GM19438 (cell line): Measurements from ENCODE around the gene NRM.
A peak's percentile ranks its signal among the peaks of the same experiment; 100 is the strongest.
"Not testable (repeated sequence)": the region's sequence is repeated elsewhere in the genome, so short reads cannot be mapped to it uniquely, and the experiment has no call there.

Experiments used
- ATAC-seq: cut with Tn5 transposase; IDR thresholded peaks from one replicate; pipeline ENCODE4 v1.9.1; 2021; ENCODE audit warnings: low read depth; ENCODE audit not compliant: unreplicated experiment

The NRM gene, protein sequence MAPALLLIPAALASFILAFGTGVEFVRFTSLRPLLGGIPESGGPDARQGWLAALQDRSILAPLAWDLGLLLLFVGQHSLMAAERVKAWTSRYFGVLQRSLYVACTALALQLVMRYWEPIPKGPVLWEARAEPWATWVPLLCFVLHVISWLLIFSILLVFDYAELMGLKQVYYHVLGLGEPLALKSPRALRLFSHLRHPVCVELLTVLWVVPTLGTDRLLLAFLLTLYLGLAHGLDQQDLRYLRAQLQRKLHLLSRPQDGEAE

DNA sequence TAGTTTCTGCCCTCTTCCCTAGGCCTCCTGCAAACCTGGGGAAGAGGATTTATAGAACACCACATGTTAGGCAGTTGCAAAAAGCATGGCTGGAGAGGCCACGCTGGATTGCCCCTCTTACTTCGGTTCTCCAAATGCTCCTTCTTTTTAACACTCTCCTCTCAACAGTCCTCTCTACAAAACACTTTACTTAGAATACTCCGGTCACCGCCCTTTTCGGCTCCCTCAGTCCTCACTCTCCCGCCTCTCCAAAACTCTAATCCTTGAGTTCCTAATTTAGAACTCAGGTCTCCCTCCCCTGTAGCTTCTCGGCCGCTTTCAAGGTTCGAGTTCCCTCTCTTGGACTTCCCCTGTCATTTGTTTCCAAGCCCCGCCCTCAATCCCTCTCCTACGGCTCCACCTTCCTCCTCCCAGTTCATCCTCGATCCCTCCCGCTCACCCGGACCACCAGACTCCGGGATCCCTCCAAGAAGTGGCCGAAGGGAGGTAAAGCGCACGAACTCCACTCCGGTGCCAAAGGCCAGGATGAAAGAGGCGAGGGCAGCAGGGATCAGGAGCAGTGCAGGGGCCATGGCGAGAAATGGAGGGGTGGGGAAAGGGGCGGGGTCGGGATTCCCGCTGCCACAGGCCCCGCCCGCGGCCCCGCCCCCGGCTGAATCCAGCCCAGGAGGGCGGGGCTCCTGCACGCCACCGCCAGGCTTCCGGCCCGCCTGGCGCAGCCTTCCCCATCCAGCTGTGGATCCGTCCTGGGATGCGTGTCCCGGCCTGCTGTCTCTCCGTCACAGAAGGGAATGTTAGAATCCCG is at the start of gene NRM:
Gene NRM, minus strand, starts transcription at position 582 of the 805 bp plus-strand sequence. Its CDS starts 10 bp downstream, at position 572.
- peak; percentile 25 for ATAC-seq

DNA sequence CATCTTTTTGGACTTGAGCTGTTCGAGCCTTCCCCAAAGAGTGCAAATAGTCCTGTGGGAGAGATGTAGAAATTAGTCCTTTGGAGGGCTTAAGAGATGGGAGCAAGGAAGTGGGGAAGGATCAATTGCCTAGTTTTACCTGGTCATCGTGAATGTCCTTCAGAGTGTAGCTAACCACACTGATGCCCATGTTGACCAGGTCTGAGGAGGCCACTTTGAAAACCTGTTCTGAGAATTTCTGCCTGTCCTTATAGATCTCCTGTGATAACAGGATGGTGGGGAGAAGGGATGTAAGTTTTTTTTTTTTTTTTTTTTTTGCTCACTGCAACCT is 49.7 kb upstream of the NRM start:
- no peak for ATAC-seq

DNA sequence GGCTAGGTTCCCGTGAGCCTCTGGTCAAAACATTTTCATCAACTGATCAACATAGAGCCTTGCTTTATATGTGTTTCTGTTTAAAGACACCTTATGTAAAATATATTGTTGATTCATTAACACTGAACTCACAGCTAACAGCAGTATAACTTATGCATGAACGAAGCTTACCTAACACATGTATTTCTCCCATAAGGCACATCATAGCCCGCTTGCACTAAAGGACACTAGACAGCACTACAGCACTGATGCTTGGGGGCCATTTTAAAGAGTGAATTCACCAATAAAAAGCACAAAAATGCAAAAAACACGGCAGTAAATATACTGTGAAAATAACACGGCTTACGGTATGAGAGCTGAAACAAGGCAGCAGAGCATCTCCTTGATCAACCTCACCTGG is 47.7 kb upstream of the NRM start:
- no peak for ATAC-seq

DNA sequence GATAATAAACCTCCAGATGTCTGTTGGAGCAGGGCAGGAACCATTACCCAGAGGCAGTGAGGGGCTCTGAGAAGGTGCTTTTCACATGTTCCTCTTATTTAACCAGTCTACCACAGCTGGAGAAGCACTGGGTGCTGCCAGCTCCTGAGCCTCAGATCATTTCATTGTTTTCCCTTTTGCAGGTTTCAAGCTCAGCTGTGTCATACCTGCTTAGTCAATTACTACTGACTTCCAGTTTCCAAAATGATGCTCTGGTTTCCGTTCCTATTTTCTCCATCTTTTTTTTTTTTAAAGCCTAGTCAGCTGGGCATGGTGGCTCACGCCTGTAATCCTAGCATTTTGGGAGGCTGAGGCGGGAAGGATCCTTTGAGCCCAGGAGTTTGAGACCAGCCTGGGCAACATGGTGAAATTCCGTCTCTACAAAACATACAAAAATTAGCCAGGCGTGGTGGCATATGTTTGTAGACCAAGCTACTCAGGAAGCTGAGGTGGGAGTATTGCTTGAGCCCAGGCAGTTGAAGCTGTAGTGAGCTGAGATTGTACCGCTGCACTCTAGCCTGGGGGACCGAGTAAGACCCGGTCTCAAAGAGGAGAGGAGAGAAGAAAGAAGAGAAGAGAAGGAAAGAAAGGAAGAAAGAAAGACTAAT is 45.0 kb upstream of the NRM start:
- ATAC-seq, result peak; percentile 40

DNA sequence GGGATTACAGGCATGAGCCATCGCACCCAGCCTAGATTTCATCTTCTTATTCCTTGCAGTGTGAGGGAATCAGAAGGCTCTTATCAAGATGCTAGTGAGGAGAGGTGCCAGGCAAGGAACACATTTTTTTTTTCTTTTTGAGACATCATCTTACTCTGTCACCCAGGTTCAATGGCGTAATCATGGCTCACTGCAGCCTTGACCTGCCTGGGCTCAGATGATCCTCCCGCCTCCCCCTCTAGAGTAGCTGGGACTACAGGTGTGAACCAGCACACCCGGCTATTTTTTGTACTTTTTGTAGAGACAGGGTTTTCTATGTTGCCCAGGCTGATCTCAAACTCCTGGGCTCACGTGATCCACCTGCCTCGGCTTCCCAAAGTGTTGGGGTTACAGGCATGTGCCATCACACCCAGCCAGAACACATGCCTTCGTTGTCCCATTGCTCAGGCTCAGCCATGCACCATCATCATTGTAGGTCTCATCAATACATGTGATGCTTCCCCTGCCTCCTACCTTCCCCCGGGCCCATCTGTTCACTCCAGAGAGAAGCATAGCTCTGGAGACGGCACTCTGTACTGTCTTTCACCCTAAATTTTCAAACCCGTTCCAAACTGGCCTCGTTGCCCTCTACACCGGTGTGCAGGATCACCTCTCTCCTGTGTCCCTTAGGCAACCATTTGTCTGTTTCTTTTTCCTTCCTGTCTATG is 41.6 kb upstream of the NRM start:
- no peak for ATAC-seq

DNA sequence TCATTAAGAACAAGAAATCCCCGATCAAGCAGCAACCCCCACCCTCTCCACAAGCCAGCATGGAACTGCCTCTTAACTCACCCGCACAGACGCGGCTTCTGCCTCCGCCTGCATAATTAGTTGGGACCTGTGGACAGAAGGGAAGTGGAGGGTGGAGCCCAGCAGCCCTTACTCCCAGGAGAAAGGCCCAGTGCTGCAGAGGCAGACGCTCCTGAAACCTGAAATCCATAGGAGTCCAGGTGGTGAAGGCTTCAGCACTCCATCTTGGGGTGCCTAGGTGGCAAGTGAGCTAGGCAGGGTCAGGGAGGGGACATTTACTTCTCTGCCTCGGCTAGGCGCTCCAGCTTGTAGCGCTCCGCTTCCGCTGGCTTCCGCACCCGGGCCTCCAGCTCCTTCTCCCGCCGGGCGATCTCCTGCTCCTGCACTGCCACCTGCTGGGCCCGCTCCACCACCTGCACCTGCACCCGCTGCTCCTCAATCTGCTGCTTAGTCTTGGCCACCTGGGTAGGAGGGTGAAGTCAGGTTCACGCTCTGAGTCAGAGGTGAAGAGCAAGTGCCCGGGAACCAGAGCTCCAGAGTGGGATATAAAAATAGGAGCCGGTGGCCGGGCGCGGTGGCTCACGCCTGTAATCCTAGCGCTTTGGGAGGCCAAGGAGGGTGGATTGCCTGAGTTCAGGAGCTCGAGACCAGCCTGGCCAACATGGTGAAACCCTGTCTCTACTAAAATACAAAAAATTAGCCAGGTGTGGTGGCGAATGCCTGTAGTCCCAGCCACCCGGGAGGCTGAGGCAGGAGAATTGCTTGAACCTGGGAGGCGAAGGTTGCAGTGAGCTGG is 40.0 kb upstream of the NRM start:
- peak; percentile 76 for ATAC-seq

DNA sequence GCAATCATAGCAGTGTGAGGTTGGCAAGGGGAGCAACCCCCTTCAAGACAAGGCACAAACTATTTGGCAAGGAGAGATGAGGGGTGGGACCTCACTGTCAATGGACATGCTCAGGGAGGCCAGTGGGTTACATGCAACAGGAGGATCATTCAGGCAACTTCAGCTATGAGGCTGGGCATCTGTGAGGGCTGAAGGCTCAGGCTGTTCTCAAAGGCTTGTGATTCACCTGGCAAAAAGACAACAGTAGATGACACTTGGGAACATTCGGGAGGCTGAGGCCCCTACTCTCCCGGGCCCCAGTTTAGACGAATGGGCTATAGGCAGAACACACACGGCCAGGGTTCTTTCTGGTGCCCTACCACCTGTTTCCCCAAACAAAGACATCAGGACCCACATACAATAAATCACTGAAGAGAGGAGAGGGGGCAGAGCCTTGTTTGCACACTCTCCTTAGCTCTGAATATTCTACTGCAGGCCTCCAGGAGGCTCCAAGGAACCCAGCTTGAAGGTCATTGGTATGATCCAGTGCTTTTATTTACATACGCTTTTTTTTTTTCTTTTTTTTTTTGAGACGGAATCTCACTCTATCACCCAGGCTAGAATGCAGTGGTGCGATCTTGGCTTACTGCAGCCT is 37.3 kb upstream of the NRM start:
- ATAC-seq, result no peak

DNA sequence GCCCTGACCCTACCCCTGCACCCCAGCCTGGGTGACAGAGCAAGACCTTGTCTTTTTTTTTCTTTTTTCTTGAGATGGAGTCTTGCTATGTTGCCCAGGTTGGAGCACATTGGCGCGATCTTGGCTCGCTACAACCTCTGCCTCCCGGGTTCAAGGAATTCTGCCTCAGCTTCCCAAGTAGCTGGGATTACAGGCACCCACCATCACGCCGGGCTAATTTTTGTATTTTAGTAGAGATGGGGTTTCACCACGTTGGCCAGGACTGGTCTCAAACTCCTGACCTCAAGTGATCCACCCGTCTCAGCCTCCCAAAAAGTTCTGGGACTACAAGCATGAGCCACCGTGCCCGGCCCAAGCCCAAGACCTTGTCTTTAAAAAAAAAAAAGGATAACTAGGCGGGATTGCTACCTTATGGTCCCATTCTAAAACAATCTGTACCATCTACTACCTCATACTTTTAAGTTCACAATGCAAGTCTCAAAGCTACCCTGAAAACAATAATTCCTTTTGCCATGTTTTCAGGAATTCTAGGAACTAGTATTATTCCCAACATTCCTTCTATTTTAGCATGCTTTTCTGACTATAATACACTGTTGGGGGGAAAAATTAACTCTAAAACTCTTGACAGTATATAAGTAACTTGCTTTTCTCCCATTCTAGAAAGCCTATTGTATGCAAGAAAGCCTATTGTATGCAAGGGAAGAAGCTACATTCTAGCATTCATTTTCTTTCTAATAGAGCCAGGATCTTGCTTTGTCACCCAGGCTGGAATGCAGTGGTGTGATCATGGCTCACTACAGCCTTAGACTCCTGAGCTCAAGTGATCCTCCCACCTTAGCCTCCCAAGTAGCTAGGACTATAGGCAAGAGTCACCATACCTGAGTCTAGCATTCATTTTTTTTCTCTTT is 36.0 kb upstream of the NRM start:
- no peak for ATAC-seq

DNA sequence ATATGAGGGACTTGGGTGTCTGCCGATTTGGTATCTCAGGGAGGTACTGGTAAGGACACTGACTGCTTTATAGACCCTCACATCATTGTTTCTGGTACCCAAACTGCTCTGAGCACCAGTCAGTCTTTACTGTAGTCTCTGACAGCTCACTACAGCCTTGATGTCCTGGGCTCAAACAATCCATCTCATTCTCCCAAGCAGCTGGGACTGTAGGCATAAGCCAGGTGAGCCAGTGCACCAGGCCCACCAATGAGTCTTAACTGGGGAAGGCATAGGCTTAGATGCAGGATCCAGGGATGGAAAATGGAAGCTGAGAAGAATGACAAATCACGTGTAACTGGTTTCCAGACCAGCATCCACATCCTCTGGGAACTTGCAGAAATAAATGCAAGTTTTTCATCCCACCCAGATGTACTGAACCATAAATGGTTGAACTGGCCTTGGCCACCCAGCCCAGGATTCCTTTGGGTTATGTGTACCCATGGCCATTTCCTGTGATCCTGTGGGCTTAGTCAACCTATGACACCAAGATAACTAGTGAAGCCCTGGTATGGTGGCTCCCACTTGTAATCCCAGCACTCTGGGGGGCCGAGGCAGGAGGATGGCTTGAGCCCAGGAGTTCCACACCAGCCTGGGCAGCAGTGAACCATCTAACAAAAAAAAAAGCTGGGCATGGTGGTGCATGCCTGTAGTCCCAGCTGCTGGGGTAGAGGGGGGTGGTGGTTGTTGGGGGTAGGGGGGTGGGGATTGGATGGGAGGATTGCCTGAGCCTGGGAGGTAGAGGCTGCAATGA is 35.1 kb upstream of the NRM start:
- no peak for ATAC-seq

DNA sequence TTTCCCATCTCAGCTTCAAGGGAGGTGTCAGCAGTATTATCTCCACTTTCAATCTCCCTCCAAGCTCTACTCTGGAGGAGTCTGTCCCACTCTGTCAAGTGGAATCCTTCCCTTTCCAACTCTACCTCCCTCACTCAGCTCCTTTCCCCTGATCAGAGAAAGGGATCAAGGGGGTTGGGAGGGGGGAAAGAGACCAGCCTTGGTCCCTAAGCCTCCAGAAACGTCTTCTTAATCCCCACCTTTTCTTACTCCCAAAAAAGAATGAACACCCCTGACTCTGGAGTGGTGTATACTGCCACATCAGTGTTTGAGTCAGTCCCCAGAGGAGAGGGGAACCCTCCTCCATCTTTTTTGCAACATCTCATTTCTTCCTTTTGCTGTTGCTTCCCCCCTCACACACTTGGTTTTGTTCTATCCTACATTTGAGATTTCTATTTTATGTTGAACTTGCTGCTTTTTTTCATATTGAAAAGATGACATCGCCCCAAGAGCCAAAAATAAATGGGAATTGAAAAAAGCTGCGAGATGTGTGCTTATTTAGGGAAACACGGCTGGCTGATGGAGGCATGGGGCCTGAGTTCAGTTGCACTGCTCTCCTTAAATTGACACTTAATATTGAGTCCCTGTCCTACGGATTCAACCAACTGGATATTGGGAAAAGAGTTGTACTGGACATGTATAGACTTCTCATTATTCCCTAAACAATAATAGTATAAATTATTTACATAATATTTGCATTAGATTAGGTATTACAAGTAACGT is 34.3 kb upstream of the NRM start:
- no peak for ATAC-seq

DNA sequence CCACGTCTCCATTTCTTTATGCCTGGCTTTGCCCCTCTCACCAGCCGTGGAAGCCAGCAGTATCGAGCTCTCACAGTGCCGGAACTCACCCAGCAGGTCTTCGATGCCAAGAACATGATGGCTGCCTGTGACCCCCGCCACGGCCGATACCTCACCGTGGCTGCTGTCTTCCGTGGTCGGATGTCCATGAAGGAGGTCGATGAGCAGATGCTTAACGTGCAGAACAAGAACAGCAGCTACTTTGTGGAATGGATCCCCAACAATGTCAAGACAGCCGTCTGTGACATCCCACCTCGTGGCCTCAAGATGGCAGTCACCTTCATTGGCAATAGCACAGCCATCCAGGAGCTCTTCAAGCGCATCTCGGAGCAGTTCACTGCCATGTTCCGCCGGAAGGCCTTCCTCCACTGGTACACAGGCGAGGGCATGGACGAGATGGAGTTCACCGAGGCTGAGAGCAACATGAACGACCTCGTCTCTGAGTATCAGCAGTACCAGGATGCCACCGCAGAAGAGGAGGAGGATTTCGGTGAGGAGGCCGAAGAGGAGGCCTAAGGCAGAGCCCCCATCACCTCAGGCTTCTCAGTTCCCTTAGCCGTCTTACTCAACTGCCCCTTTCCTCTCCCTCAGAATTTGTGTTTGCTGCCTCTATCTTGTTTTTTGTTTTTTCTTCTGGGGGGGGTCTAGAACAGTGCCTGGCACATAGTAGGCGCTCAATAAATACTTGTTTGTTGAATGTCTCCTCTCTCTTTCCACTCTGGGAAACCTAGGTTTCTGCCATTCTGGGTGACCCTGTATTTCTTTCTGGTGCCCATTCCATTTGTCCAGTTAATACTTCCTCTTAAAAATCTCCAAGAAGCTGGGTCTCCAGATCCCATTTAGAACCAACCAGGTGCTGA is 33.3 kb upstream of the NRM start:
- not testable (repeated sequence) for ATAC-seq

DNA sequence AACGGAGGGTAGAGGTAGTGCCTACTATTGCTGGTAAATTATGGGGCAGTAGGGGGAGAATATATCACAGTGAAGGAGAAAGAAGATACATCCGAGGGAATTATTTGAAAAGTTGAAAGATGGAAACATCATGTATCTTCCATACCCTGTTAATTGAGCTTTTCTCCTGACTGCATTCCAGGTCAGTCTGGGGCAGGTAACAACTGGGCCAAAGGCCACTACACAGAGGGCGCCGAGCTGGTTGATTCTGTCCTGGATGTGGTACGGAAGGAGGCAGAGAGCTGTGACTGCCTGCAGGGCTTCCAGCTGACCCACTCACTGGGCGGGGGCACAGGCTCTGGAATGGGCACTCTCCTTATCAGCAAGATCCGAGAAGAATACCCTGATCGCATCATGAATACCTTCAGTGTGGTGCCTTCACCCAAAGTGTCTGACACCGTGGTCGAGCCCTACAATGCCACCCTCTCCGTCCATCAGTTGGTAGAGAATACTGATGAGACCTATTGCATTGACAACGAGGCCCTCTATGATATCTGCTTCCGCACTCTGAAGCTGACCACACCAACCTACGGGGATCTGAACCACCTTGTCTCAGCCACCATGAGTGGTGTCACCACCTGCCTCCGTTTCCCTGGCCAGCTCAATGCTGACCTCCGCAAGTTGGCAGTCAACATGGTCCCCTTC is 32.5 kb upstream of the NRM start:
- ATAC-seq, result not testable (repeated sequence)

DNA sequence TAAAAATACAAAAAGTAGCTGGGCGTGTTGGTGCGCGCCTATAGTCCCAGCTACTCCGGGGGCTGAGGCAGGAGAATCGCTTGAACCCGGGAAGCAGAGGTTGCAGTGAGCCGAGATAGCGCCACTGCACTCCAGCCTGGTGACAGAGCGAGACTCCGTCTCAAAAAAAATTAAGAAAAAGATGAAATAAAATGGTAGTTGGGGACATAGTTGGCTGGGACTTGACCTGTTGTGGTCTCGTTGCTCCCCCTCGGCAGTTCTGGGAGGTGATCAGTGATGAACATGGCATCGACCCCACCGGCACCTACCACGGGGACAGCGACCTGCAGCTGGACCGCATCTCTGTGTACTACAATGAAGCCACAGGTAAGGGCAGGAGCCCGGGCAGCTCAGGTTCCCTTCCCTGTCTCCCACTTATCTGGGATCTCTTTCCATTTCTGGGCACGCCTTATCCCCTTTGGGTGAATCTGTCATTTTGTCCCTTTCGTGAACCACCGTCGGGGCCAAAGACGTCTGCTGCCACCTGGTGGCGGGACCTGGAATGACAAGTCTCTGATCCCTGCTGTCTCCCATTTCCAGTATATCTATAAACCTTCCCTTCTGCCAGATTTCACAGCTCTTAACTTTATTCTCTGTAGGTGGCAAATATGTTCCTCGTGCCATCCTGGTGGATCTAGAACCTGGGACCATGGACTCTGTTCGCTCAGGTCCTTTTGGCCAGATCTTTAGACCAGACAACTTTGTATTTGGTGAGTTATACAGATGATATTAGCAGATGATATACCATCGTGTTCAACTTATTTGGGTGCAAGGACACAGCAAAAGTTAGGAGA is 31.7 kb upstream of the NRM start:
- ATAC-seq, result no peak

DNA sequence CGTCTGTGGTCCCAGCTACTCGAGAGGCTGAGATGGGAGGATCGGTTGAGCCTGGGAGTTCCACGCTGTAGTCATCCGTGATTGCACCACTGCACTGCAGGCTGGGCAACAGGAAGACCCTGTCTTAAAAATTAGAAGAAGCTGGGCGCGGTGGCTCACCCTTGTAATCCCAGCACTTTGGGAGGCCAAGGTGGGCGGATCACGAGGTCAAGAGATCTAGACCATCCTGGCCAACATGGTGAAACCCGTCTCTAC is 31.2 kb upstream of the NRM start:
- not testable (repeated sequence) for ATAC-seq
